Nephron (organoid): ENCODE measurements around the gene NXPH4.

Experiments
- H3K27ac Mint-ChIP-seq, 3 experiments: 2 replicates each; pipeline ENCODE4 v1.8.0; 2020; ENCODE audit warnings: mixed read lengths in 3 of 3, mild to moderate bottlenecking in 2 of 3, moderate library complexity in 1 of 3
- H3K27me3 Mint-ChIP-seq: 2 replicates; pipeline ENCODE4 v1.8.0; 2021; ENCODE audit warnings: low read depth, mild to moderate bottlenecking, moderate library complexity, mixed read lengths
- H3K36me3 Mint-ChIP-seq: 2 replicates; pipeline ENCODE4 v1.8.0; 2020; ENCODE audit warnings: low read depth, mixed read lengths
- H3K4me1 Mint-ChIP-seq: 2 replicates; pipeline ENCODE4 v1.8.0; 2020; ENCODE audit warnings: mixed read lengths
- H3K4me3 Mint-ChIP-seq, 3 experiments: 2 replicates each; pipeline ENCODE4 v1.8.0; 2020; ENCODE audit warnings: mild to moderate bottlenecking in 3 of 3, mixed read lengths in 3 of 3, moderate library complexity in 2 of 3
- H3K9me3 Mint-ChIP-seq: 2 replicates; pipeline ENCODE4 v1.8.0; 2020; ENCODE audit warnings: mixed read lengths
- CTCF ChIP-seq, 3 experiments: fragments of 200-600 bp; sonication (generic); IDR thresholded peaks; one replicate each; pipeline ENCODE4 v1.5.0; 2021; ENCODE audit warnings: antibody characterized with exemption in 3 of 3; ENCODE audit not compliant: unreplicated experiment in 3 of 3

Gene NXPH4

GRCh38 chr12:57201219-57201618, 15.4 kb upstream of the NXPH4 start:
- no peaks in the 10 kb centered on the region for H3K9me3 Mint-ChIP-seq
- H3K4me1 Mint-ChIP-seq: peaks cover 5% of the 10 kb centered on the region
- peak overlapping the region in 1 of 3 experiments; percentile 33 for H3K27ac Mint-ChIP-seq
- peaks cover 54% of the 10 kb centered on the region for H3K36me3 Mint-ChIP-seq
- no peak overlapping the region for H3K4me3 Mint-ChIP-seq
- no peaks in the 10 kb centered on the region for H3K27me3 Mint-ChIP-seq
- no peak for TF ChIP-seq CTCF (IDR thresholded peaks at IDR 0.05; ENCODE audit: unreplicated experiment in 3 of 3)

- Mint-ChIP-seq H3K4me3 (no peak overlapping the region), H3K27me3 (no peaks in the 10 kb centered on the region)
Observed at GRCh38 chr12:57201631-57202030, 15.0 kb upstream of the NXPH4 start.

GRCh38 chr12:57202321-57202720, 14.3 kb upstream of the NXPH4 start:
- no peak for TF ChIP-seq CTCF (IDR thresholded peaks at IDR 0.05; ENCODE audit: unreplicated experiment in 3 of 3)
- H3K9me3 Mint-ChIP-seq: no peaks in the 10 kb centered on the region
- H3K4me1 Mint-ChIP-seq: no peaks in the 10 kb centered on the region
- H3K27ac Mint-ChIP-seq: no peak overlapping the region
- no peaks in the 10 kb centered on the region for H3K27me3 Mint-ChIP-seq
- H3K4me3 Mint-ChIP-seq: no peak overlapping the region
- H3K36me3 Mint-ChIP-seq: peaks cover 52% of the 10 kb centered on the region

More at GRCh38 chr12:57201631-57202030, 15.0 kb upstream of the NXPH4 start:
- Mint-ChIP-seq H3K36me3 (peaks cover 54% of the 10 kb centered on the region), H3K4me1 (peaks cover under 1% of the 10 kb centered on the region), H3K9me3 (no peaks in the 10 kb centered on the region), H3K27ac (no peak overlapping the region)
- TF ChIP-seq CTCF (IDR thresholded peaks at IDR 0.05; ENCODE audit: unreplicated experiment in 3 of 3): no peak

- H3K4me3 Mint-ChIP-seq: no peak overlapping the region
- no peaks in the 10 kb centered on the region for H3K9me3 Mint-ChIP-seq
- no peak overlapping the region for H3K27ac Mint-ChIP-seq
- no peaks in the 10 kb centered on the region for H3K27me3 Mint-ChIP-seq
- H3K36me3 Mint-ChIP-seq: peaks cover 47% of the 10 kb centered on the region
- TF ChIP-seq CTCF (IDR thresholded peaks at IDR 0.05; ENCODE audit: unreplicated experiment in 3 of 3): no peak
- H3K4me1 Mint-ChIP-seq: no peaks in the 10 kb centered on the region
Observed at GRCh38 chr12:57203201-57203600, 13.4 kb upstream of the NXPH4 start.

GRCh38 chr12:57203791-57204190, 12.8 kb upstream of the NXPH4 start:
- Mint-ChIP-seq H3K27me3 (no peaks in the 10 kb centered on the region), H3K27ac (no peak overlapping the region), H3K36me3 (peaks cover 43% of the 10 kb centered on the region), H3K9me3 (no peaks in the 10 kb centered on the region), H3K4me1 (no peaks in the 10 kb centered on the region), H3K4me3 (no peak overlapping the region)
- TF ChIP-seq CTCF (IDR thresholded peaks at IDR 0.05; ENCODE audit: unreplicated experiment in 3 of 3): no peak

GRCh38 chr12:57204454-57204853, 12.1 kb upstream of the NXPH4 start:
- Mint-ChIP-seq H3K4me1 (no peaks in the 10 kb centered on the region), H3K4me3 (no peak overlapping the region), H3K9me3 (no peaks in the 10 kb centered on the region), H3K36me3 (peaks cover 47% of the 10 kb centered on the region), H3K27ac (no peak overlapping the region), H3K27me3 (no peaks in the 10 kb centered on the region)
- no peak for TF ChIP-seq CTCF (IDR thresholded peaks at IDR 0.05; ENCODE audit: unreplicated experiment in 3 of 3)
